ENCODE measurements around the gene SLC12A5.

SLC12A5 gene

DNA sequence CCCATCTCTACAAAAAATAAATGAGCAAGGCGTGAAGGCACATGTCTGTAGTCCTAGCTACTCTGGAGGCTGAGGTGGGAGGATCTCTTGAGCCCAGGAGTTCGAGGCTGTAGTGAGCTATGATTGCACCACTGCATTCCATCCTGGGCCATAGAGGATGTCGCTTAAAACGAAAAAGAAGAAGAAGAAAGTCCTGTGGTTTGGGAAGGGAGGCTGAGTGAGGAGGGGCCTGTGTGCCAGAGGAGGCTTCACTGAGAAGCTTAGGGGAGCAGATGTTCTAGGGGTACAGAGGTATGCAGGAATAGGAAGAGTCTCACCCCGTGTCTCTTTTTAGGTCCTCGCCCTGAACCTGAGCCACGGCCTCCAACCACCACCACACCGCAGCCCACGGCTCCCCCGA is 16.1 kb upstream of the SLC12A5 start:
- TF ChIP-seq CTCF (IDR thresholded peaks at IDR 0.05; ENCODE audit: control insufficient read depth, insufficient read depth, low read depth, low read length, missing control alignments) = no peak
- no peak overlapping the region for H3K4me3 ChIP-seq (ENCODE audit: control insufficient read depth, low read depth, low read length)
- no peak for DNase-seq (ENCODE audit: low read depth)

DNA sequence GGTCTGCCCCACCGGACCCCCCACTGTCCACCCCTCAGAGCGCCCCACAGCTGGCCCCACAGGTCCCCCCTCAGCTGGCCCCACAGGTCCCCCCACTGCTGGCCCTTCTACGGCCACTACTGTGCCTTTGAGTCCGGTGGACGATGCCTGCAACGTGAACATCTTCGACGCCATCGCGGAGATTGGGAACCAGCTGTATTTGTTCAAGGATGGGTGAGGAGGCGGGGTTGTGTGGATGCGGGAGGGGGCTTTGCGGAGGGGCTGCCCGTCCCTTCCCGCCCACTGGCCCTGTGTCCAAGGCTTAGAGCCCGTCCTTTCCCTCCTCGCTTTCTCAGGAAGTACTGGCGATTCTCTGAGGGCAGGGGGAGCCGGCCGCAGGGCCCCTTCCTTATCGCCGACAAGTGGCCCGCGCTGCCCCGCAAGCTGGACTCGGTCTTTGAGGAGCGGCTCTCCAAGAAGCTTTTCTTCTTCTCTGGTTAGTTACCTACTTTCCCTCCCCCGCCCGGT is 15.6 kb upstream of the SLC12A5 start:
- no peak overlapping the region for H3K4me3 ChIP-seq (ENCODE audit: control insufficient read depth, low read depth, low read length)
- TF ChIP-seq CTCF (IDR thresholded peaks at IDR 0.05; ENCODE audit: control insufficient read depth, insufficient read depth, low read depth, low read length, missing control alignments) = no peak
- no peak for DNase-seq (ENCODE audit: low read depth)

DNA sequence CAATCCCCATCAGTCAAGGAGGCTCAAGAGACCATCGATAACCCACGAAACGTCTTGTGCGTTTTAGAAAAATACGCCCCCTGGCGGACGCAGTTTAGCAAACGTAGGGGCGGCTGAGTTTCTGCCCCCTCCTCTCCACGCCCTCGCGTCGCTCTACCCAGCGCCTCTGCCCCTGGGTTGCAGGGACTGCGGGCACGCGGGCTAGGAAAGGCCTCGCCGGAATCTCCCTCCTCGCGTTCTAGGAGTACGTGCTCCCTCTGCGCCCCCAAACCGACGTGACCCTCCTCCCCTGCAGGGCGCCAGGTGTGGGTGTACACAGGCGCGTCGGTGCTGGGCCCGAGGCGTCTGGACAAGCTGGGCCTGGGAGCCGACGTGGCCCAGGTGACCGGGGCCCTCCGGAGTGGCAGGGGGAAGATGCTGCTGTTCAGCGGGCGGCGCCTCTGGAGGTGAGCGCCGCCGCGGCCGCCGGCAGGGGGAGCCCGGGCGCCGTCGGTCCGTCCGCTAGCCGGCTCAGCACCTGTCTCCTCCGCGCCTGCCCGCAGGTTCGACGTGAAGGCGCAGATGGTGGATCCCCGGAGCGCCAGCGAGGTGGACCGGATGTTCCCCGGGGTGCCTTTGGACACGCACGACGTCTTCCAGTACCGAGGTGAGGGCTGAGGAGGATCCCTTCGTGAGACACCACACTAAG is 15.0 kb upstream of the SLC12A5 start:
- H3K4me3 ChIP-seq (ENCODE audit: control insufficient read depth, low read depth, low read length) = no peak overlapping the region
- TF ChIP-seq CTCF (IDR thresholded peaks at IDR 0.05; ENCODE audit: control insufficient read depth, insufficient read depth, low read depth, low read length, missing control alignments) = peak; percentile 74
- DNase-seq (ENCODE audit: low read depth) = no peak

DNA sequence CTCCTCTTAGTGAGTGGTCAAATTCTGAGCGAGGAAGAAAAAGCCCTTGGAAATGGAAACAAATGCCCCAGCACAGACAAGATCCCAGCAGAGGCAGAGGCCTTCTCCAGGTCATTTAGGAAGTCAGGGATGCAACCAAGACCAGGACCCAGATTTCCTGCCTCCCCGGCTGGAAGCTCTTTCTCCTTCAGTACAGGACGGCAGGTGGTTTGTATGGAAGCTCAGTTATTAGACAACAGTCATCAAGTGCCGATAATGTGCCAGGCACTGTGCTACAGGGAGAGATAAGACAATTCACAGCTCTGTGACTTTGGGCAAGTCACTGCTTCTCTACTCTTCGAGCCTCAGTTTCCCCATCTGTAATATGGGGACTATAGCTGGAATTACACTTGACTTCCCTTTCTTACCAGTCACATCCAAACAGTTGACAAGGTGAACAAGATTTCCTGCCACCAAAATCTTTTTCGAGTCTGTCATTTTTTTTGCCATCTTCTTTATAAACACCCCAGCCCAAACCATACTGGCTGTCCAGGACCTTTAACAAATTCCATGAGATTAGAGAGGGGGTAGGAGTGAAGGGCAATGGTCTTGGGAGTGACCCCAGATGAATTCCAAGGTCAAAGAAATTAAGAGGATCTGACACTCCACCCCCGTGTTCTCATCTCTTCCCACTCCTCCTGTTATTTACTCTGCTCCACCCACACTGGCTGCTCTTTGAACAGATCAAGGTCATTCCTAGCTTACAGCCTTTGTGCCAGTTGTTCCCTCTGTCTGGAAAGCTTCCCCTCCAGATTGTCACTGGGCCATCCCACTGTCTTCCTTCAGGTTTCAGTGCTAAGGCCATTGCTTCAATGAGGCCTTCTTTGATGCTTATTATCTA is 14.3 kb upstream of the SLC12A5 start:
- DNase-seq (ENCODE audit: low read depth) = no peak
- TF ChIP-seq CTCF (IDR thresholded peaks at IDR 0.05; ENCODE audit: control insufficient read depth, insufficient read depth, low read depth, low read length, missing control alignments) = no peak
- H3K4me3 ChIP-seq (ENCODE audit: control insufficient read depth, low read depth, low read length) = no peak overlapping the region

DNA sequence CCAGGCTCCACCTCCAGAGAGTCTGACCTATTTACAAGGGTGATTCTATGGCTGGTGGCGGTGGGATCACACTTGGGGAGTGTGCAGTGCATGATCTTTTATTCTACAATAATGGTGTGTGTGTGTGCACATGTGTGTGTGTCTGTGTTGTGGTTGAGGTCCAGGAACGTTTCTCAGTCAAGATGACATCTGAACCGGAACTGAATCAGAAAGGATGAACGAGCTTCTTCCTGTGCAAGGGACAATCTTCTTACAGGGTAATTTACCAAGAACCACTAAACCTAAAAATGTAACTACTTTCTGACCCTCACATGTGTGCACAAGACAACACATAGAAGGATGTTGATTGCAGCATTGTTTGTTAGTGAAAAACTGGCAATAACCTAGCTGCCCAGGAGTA is 11.7 kb upstream of the SLC12A5 start:
- no peak overlapping the region for H3K4me3 ChIP-seq (ENCODE audit: control insufficient read depth, low read depth, low read length)
- no peak for TF ChIP-seq CTCF (IDR thresholded peaks at IDR 0.05; ENCODE audit: control insufficient read depth, insufficient read depth, low read depth, low read length, missing control alignments)
- no peak for DNase-seq (ENCODE audit: low read depth)

GRCh38 chr20:46018112-46018511 is 10.9 kb upstream of the SLC12A5 start:
- DNase-seq (ENCODE audit: low read depth) = no peak
- H3K4me3 ChIP-seq (ENCODE audit: control insufficient read depth, low read depth, low read length) = no peak overlapping the region
- TF ChIP-seq CTCF (IDR thresholded peaks at IDR 0.05; ENCODE audit: control insufficient read depth, insufficient read depth, low read depth, low read length, missing control alignments) = no peak

All from AG09309 (cell line).